Left renal pelvis (tissue), 4 donors: ENCODE data around the gene CIAPIN1. TPM values are rescaled to one million over a fixed set of nuclear protein-coding genes. Genes with fewer than 3 reads are reported as not detected.
"Not testable (repeated sequence)": the region's sequence is repeated elsewhere in the genome, so short reads cannot be mapped to it uniquely, and the experiment has no call there.

Source experiments
- DNase-seq, 4 donors: peaks; one replicate each; pipeline ENCODE4 v3.0.0-alpha.2; 2013; ENCODE audit warnings: low read depth in 4 of 4, low spot score in 3 of 4
- polyA plus RNA-seq, 4 donors: library from polyadenylated mRNA; unstranded; fragments of 120-200 nt; gene quantifications; one replicate each; pipeline ENCODE4 v1.2.1, GENCODE V29; 2013; ENCODE audit not compliant: insufficient read length in 4 of 4

The CIAPIN1 gene
- polyA plus RNA-seq, 4 donors, result 52.6 to 96.9 (median 90.0) TPM

- no peak for DNase-seq
Observed at GRCh38 chr16:57446531-57447185, 527 bp downstream of the CIAPIN1 start.

- DNase-seq, result no peak
Observed at GRCh38 chr16:57445510-57445909, 1.7 kb downstream of the CIAPIN1 start.

- DNase-seq, result no peak
Observed at GRCh38 chr16:57444711-57445110, 2.5 kb downstream of the CIAPIN1 start.

- DNase-seq, result not testable (repeated sequence)
Observed at GRCh38 chr16:57440551-57440950, 6.6 kb downstream of the CIAPIN1 start.

- not testable (repeated sequence) for DNase-seq
Observed at GRCh38 chr16:57439947-57440346, 7.2 kb downstream of the CIAPIN1 start.

GRCh38 chr16:57435838-57436237 lies 11.3 kb downstream of the CIAPIN1 start:
- DNase-seq, result no peak

GRCh38 chr16:57434003-57434402 lies 13.2 kb downstream of the CIAPIN1 start:
- DNase-seq, result no peak

GRCh38 chr16:57432989-57433388 lies 14.2 kb downstream of the CIAPIN1 start:
- no peak for DNase-seq

GRCh38 chr16:57432505-57432904 lies 14.7 kb downstream of the CIAPIN1 start:
- no peak for DNase-seq

- no peak for DNase-seq
Observed at GRCh38 chr16:57430955-57431354, 16.2 kb downstream of the CIAPIN1 start.

GRCh38 chr16:57427824-57428223 lies 19.4 kb downstream of the CIAPIN1 start:
- DNase-seq, result no peak

GRCh38 chr16:57427307-57427706 lies 19.9 kb downstream of the CIAPIN1 start:
- no peak for DNase-seq

- no peak for DNase-seq
Observed at GRCh38 chr16:57426356-57426755, 20.8 kb downstream of the CIAPIN1 start.

- no peak for DNase-seq
Observed at GRCh38 chr16:57424583-57424982, 22.6 kb downstream of the CIAPIN1 start.

- no peak for DNase-seq
Observed at GRCh38 chr16:57423152-57423551, 24.0 kb downstream of the CIAPIN1 start.

GRCh38 chr16:57422026-57422944 lies 24.9 kb downstream of the CIAPIN1 start:
- DNase-seq, result peak in 3 of 4 donors; percentile 52 to 58 (median 54)

GRCh38 chr16:57419506-57419905 lies 27.7 kb downstream of the CIAPIN1 start:
- DNase-seq, result no peak

- no peak for DNase-seq
Observed at GRCh38 chr16:57416084-57416483, 31.1 kb downstream of the CIAPIN1 start.

GRCh38 chr16:57413733-57414132 lies 33.5 kb downstream of the CIAPIN1 start:
- no peak for DNase-seq

GRCh38 chr16:57413301-57413730 lies 33.9 kb downstream of the CIAPIN1 start:
- DNase-seq, result no peak

- DNase-seq, result no peak
Observed at GRCh38 chr16:57412584-57412983, 34.6 kb downstream of the CIAPIN1 start.
